Inferior parietal cortex (tissue), 1 donor: ENCODE measurements around the gene ZC2HC1C.
"Not testable (repeated sequence)": the region's sequence is repeated elsewhere in the genome, so short reads cannot be mapped to it uniquely, and the experiment has no call there.

ENCODE experiments used
- DNase-seq: peaks from one replicate; pipeline ENCODE4 v3.0.0-alpha.2; 2016; ENCODE audit errors: extremely low spot score

Gene ZC2HC1C

GRCh38 chr14:75091251-75091650 is 21.8 kb downstream of the ZC2HC1C start:
- DNase-seq, result no peak

GRCh38 chr14:75092698-75093097 is 23.3 kb downstream of the ZC2HC1C start:
- no peak for DNase-seq

DNA sequence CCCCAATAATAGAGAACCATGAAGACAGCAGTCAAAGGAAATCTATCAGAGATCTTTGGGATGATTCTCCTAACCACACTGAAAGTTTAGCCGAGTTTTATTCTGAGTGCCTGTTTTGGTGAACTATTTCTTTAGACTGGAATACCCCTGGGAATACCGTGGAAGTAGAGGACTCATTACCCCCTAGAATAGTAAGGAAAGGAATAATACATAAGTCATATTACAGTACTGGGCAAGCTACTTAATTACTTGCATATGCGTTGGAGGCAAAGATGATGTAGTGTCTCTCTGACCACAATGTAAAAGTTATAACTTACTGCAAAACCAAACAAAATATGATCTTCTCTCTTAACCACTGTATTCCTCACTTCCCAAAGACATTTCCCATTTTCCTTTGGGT is 25.5 kb downstream of the ZC2HC1C start:
- DNase-seq, result no peak

GRCh38 chr14:75095690-75096089 is 26.2 kb downstream of the ZC2HC1C start:
- DNase-seq, result no peak

- DNase-seq, result no peak
Observed at GRCh38 chr14:75096959-75097358, 27.5 kb downstream of the ZC2HC1C start.

GRCh38 chr14:75098212-75098611 is 28.8 kb downstream of the ZC2HC1C start:
- DNase-seq, result no peak

GRCh38 chr14:75098682-75099081 is 29.2 kb downstream of the ZC2HC1C start:
- no peak for DNase-seq

- no peak for DNase-seq
Observed at GRCh38 chr14:75101491-75101890, 32.0 kb downstream of the ZC2HC1C start.

DNA sequence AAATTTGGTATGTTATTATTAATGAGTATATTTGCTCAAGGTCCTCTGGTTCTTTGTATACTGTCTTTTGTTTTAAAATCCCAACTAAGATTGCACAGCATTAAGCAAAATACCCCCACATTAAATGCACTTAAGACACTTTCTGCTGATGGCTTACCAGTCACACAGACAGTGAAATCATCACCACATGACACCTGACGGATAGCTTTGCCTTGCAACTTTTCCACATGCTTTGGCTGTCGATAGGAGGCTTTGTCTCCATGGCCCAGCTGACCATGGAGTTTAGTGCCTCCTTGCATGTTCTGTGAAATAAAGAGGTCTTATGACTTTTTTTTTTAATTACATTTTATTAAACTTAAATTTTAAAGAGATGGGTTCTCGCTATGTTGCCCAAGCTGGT is 37.7 kb downstream of the ZC2HC1C start:
- DNase-seq, result no peak

GRCh38 chr14:75109877-75110276 is 40.4 kb downstream of the ZC2HC1C start:
- no peak for DNase-seq

- DNase-seq, result no peak
Observed at GRCh38 chr14:75113932-75114539, 44.6 kb downstream of the ZC2HC1C start.

DNA sequence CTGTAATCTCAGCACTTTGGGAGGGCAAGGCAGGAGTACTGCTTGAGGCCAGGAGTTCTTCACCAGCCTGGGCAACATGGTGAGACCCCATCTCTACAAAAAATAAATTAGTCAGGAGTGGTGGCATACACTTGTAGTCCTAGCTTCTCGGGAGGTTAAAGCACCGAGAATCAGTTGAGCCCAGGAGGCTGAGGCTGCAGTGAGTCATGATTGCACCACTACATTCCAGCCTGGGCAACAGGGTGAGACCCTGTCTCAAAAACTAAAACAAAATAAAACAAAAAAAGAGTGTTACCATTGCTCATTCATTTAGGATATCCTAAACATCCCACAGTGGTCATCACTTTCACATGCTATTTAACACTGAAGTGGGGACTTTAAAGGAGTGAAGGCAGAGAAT is 49.6 kb downstream of the ZC2HC1C start:
- no peak for DNase-seq

GRCh38 chr14:75120541-75121291 is 51.3 kb downstream of the ZC2HC1C start:
- DNase-seq, result no peak

GRCh38 chr14:75121552-75121951 is 52.1 kb downstream of the ZC2HC1C start:
- no peak for DNase-seq

GRCh38 chr14:75123991-75124390 is 54.5 kb downstream of the ZC2HC1C start:
- DNase-seq, result no peak

DNA sequence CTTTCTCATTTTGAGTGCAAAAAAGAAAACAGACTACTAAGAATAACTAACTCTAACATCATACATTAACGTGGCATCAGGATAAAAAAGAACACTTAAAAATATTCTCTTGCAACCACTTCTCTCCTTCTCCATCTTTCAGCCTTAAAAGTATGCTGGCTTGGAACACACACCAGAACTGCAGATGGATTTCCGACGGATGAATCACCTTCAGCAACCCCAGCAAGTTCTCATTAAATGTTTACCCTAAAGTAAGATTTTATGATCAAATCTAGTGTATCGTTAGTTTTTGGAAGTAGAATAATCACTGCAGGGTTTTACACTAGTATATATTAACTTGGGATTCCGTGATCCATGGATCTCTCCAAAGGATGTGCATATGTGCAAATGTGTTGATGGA is 56.2 kb downstream of the ZC2HC1C start:
- no peak for DNase-seq

GRCh38 chr14:75126121-75126544 is 56.7 kb downstream of the ZC2HC1C start:
- DNase-seq, result no peak

- DNase-seq, result peak; percentile 96
Observed at GRCh38 chr14:75126679-75127473, 57.4 kb downstream of the ZC2HC1C start, which contains the start of gene NEK9. Gene NEK9, minus strand, starts transcription at chr14:75127048. Its CDS starts 127 bp downstream, at chr14:75126921.

GRCh38 chr14:75127474-75127820 is 58.0 kb downstream of the ZC2HC1C start:
- not testable (repeated sequence) for DNase-seq

GRCh38 chr14:75127903-75128595 is 58.6 kb downstream of the ZC2HC1C start:
- no peak for DNase-seq

GRCh38 chr14:75128596-75128990 is 59.2 kb downstream of the ZC2HC1C start:
- DNase-seq, result no peak
